Endometrial microvascular endothelial cells (primary cell): ENCODE data around the gene GDF9. TPM values are rescaled to one million over a fixed set of nuclear protein-coding genes. Genes with fewer than 3 reads are reported as not detected.

Source experiments
- in situ Hi-C: cut with HindIII; loops from 2 replicates; pipeline ENCODE4 v1.10.0; 2017; ENCODE audit warnings: low sequenced_read_pairs, low pct_unique_long_range_greater_than_20kb; ENCODE audit errors: inconsistent ontology term
- total RNA-seq: library from RNA; depleted of rRNA; stranded (reverse); fragments of >200 nt; gene quantifications from one replicate; pipeline ENCODE4 v1.2.3, GENCODE V29; 2015; ENCODE audit errors: inconsistent ontology term

GDF9 gene
- total RNA-seq, 1 donor from 2014 or later: 1.3 TPM

DNA sequence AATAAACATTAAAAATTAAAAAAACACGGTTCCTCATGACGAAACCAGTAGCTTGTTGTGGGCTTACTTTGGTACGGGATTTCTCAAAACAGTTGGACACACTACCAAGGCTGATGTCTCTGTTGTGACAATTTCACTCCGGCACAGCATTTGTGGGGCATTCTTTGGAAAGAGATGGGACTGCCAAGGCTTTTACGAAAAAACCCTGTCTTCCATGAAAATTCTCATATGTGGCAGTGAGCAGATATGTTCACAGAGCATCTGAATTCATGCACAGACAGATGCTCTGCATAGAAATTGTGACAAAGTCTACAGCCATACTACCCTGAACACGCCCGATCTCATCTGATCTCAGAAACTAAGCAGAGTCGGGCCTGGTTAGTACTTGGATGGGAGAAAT lies 18.0 kb downstream of the GDF9 start:
- in situ Hi-C loops: no loop called here

DNA sequence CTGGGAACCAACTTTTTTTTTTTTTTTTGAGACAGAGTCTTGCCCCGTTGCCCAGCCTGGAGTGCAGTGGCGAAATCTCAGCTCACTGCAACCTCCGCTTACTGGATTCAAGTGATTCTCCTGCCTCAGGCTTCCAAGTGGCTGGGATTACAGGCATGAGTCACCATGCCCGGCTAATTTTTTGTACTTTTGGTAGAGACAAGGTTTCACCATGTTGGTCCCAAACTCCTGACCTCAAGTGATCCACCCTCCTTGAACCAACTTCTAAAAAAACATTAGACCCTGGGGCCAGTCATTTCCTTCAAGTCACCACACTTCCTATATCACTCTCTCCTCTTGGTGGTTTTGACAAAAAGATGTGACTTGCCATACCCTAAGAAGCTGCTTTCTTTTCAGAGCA lies 25.0 kb downstream of the GDF9 start:
- in situ Hi-C loops: no loop called here

DNA sequence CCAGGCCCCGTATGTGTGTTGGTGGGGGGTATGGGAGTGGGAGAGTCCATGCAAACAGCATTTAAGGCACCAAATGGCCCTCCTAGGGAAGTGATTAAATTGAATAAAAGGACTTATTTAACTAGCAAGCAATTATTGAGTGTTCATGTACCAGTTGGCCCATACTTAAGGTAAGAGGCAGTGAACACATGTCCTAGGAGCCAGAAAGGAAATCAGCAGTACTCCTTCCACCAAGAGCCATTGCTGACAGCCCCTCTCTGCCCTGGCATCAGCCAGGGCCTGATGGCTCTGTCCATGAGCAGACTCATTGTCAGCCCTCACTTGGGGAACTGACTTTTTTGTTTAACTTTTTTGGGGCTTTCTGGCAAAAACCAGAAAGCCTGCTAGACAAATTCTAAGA lies 25.4 kb downstream of the GDF9 start:
- in situ Hi-C loops: no loop called here

DNA sequence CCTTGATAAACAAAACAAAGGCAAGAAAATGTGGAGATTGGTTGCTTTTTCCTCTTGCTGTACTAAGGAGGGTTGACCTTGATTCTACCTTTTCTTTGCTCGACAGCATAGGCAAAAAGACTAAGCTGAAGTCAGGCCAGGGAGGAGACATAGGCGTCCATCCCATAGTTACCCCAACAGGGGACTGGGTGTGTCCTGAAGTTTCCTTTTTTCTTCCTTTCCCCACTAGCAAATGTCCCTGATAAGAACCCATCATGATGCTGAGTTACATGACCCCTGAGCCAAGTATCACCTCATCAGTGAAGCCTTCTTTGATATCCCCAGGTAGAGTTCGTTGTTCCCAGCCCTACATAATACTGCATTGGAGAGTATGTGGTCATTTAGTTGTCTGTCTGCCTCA lies 26.0 kb downstream of the GDF9 start:
- in situ Hi-C loops: no loop called here

DNA sequence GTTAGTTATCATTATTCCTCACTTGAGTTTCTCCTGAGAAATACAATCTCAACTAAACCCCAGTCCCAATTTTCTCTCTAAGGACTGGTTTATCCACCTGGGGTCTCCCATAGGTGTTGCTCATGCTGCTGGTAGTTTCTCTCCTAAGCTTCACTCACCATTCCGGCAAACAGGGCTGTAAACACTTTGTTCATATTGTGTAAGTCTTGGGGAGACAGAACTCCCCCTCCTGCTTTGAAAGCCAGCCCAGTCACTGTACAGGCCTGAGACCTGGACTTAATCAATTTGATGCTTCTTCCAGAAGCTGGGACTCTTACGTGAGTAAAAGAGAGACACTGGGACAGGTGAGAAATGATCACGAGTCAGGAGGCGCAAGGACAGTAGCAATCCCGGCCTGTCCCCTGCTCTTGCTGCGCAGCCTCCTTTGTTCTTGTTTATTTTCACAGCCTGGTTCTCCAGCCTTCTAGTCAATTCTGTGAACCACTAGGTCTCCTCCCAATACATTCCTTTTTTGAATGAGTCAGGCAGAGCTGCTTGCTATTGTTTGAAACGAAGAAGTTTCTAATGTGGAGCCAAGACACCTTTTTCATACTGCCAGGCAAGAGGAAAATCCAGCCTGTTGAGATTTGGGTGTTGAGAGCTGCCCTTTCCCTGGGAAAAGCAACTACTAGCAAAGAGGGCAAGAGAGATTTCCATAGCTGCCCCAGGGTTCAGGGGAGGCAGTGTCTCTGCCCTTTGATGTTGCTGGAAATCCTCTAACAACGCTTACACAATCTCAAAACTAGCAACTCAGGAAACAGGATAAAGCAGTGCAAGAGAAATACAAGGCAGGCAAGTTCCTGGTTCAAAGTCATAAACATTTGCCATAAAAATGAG lies 26.6 kb downstream of the GDF9 start:
- in situ Hi-C loops: no loop called here

DNA sequence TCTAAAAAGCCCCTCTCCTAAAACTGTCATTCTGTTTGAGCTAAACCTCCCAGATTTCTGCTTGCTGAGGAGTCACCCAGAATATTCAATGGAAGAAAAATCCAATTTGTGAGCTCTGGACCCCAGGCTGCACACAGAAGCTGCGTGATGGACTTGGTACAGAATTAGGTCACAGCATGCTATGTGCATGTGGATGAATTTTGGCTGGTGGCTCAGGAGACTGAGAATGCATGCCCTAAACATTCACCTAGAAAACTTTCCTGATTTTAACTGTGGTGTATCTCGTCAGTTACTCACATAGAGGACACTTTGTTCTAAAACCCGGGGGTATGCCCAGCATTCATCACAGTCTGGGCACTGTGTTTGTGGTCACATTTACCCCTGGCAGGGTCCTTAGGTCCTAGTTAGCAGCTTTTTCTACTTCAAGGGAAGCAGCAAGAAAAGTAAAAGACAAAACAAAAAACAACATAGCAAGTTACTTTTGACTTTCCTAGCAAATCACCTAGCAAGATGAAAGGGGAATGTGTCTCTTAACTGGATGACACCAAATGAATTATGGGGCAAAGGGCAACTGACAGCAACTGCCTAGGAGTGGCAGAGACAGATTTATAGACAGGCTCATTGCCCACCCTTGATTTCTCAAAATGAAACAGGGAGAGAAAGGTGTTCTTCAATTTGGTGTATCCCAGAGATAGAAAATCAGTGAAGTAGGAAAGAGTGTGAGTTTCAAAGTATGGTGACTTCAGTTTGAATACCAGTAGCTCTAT lies 27.6 kb downstream of the GDF9 start:
- in situ Hi-C loops: no loop called here

DNA sequence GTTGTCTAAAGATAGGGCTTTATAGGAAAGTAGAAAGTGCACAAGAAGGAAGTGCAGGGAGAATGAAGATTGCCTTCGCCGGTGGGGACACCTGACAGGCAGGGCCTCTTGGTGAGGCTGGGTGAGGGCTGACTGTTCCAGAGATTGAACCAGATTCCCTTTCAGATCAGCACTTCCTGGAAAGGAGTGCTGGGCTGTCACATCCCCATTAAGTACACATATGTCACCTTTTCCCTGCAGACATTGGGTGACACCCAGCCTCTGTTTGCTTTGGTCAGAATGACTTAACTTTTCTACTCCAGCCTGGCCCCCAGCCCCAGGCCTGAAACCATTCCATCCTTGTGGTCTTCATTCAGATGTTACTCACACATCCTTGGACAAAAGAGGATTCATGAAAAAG lies 28.4 kb downstream of the GDF9 start:
- in situ Hi-C loops: no loop called here

DNA sequence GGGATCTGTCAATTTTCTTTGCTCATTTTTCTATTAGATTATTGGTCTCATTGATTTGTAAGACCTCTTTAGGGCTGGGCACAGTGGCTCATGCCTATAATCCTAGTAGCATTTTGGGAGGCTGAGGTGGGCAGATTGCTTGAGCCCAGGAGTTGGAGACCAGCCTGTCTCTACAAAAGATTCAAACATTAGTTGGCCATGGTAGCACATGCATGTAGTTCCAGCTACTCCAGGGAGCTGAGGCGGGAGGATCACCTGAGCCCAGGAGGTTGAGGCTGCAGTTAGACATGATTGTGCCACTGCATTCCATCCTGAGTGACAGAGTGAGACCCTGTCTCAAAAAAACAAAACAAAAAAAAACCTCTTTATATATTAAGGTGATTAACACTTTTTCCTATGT lies 29.4 kb downstream of the GDF9 start:
- in situ Hi-C loops: no loop called here

DNA sequence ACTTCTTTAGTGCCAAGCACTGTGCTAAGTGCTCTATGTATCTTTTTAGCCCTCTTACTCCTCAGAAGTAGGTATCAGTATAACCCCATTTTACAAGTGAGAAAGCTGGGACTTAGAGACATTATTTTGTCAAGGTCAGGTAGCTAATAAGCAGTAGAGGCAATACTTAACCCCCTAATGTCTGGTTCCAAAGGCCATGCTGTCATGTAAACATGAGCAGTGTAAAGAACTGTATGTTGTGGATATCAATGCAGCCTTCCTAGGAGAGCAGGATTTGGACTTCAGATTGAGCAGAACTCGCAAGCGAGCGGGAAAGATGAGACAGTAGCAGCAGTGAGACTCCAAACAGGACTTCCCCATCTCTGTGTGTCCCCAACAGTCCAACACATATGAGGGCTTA lies 32.2 kb downstream of the GDF9 start:
- in situ Hi-C loops: no loop called here

DNA sequence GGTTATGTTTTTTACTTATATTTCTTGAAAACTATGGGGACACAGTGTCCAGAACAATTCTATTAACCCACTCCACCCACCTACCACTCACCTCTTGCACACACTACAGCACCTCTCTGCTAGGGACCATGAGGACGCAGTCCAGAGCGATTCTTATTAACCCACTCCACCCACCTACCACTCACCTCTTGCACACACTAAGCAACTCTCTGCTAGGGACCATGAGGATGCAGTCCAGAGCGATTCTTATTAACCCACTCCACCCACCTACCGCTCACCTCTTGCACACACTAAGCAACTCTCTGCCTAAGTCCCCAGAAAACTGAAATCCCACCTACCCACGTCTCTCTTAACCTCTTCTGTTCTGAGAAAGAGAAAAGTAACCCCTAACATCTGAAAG lies 33.7 kb downstream of the GDF9 start:
- in situ Hi-C loops: no loop called here

DNA sequence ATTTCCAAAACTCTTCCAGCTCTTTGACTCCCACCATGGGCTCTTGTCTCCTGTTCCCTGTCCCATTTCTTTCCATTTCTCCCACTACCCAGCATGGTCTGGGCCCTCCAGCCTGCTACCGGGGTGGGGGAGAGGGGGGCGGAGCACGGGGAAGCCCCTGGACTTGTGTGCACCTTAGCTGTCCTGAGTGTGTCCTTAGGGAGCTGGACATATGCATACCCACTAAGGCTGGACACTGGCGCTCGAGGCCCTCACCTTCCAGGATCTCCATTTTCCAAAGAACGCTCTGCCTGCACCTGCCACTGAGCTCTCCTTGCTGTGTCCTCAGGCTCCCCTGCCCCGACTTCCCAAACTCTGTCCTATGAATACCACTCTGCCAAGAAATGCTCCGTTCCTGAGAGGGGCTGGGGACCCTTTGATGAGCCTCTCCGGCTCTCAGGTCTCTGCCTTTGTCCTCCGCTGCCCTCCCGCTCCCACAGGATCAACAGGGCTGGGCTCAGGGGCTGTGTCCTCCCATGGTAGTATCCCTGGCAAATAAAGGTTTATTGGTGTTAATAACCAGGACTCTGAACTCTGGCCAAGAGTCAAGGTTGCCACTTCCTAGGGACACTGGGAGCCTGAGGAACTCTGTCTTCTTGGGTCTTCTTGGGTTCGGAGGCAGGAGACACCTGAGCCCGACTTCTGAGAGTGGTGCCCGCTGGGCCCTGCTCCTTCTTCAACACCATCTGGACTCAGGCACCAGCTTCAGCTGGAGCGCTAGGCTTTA lies 35.0 kb downstream of the GDF9 start:
- in situ Hi-C loops: no loop called here

DNA sequence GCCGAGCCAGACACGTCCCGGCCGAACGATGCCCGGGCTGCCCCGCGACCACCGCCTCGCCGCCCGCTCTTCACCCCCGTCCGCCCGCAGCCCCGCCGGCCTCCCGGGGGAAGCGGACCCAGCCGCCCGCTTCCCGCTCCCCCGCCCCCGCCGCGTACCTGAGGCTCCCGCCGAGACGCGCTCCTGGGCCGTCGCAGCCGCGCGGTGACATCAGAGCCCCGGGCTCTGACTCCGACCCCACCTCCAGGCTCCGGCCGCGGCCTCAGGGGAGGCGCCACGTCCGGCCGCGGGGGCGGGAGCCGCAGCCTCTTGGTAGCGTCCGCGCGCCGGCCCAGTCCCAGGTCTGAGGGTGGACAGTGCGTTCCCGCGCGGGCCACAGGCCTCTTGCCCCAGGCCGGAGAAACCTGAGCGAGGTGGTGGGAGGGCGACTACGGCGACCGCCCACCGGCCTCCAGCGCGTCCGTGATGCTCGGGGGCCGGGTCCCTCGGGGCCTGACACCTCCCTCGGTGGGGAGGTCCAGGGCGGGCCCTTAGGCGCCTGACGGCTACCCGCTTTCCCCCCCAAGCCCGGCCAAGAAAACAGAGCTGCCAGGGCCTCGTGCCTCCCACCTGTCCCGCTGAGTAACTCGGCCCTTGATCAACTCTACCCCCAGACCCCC lies 35.7 kb downstream of the GDF9 start, which contains the start of gene SHROOM1:
SHROOM1 (minus strand) TSS at position 212 of the 659 bp plus-strand sequence. CDS start 4,507 bp downstream, outside the sequence.
- in situ Hi-C loops: no loop called here

DNA sequence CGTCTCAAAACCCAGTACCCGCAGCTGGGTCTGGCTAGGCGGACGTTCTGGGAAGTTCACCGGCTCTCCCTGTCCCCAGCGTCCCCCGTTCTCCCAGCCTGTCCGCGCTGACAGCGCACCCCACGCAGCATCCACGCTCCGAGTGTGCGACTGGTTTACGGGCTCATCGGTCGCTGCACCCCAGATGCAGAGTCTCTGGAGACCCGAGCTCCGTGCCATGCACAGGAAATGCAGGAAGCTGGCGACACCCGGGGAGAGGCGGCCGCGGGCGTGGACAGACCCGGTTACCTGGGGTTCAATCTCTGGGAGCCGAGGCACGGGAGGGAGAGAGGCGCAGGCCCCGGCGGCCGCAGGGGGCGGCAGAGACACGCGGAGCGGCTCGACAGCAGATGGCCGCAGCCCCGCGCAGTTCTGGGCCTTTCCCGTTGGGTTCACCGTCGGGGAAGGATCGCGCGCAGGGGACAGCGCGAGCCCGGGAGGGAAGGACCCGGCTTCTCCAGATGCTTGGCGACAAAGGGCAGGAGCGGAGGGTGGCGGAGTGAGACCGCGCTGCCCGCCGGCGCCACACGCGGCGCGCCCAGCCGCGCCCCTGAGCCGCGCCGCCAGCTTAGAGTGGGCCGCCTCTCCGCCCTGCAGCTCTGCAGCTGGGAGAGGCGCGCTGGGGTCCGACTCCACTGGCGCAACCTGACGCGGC lies 36.4 kb downstream of the GDF9 start:
- in situ Hi-C loops: no loop called here

DNA sequence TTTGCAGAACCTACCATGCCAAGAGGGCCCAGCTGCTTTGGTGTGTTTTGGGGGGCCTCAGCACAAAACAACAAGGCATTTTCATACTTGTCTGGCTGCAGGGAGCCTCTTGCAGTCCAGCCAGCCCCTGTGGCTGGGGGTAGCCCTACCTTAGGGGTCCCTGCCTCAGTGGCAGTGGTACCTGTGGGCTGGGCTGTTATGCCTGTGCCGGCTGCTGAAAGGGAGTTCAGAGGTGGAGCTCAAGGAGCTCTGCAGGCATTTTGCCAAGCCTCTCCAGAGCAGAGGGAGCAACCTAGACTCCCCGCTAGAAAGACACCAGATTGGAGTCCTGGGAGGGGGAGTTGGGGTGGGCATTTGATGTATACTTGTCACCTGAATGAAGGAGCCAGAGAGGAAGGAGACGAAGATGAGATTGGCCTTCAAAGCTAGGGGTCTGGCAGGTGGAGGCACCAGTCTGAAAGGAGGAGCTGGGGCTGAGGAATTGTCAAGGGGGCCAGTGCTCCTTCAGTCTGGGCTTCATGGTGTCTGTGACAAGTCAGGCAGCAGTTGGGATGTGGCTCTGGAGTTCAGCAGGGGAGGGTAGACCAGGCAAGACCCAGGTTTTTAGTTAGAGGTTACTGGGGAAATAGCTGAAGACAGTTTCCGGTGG lies 37.3 kb downstream of the GDF9 start:
- in situ Hi-C loops: no loop called here

DNA sequence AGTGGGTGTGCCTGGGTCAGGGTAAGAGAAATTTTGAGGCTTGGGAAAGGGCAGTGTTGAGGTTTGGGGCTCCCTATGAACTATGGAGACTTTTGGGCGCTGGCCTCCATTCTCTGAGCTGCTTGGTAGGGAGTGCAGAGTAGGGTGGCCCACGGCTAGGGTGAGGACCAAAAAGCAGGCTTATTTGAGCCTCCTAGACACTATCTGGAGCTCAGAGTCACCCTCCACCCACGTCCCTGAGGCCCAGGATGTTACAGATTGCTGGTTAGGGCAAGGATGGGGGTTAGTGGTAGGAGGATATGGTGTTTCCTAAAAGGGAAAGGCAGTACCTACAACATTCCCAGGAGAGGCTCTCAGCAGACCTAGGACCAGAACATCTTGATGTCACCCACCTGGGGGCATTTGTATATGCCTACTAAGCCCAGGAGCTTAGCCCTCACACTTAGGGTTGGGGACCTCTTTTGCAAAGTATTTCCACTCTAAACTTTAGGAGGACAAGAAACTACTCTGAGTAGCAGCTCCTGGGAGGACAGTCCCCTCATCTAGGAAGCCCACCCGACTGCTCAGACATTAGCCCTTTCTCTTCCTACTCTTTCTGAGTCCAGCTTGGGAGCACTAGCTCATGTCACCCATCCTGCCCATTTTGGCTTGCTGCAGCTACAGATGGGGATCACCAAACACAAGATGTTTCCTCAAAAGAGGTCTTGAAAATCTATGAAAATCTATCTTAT lies 38.2 kb downstream of the GDF9 start:
- in situ Hi-C loops: no loop called here

DNA sequence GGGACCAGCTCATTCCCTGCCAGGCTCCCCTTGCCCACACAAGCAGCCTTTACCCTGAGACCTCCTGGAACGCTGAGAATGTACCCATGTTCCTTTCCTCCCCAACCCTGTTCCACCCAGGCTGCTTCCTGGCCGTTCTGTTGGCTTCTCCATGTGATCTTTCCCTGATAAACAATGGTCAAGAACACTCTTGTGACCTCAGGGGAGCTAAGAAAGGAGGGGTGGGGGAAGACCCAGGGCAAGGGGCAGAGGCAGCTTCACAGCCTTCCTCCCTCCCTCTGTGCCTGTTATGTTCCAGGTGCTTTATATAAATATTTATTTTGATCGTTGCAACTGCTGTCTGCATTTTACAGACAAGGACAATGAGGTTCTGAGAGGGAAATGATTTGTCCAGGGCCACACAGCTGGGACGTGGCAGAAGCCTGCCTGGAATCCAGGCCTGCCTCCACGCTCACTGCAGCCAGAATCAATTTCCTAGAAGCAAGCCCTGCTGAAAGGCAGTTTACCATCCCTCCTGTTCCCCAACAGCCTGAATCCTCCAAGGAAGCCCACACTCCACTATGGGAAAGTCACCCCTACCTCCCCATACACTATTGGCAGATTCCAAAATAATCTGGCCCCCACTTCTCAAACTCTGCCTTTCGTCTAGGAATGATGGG lies 39.7 kb downstream of the GDF9 start:
- in situ Hi-C loops: no loop called here

DNA sequence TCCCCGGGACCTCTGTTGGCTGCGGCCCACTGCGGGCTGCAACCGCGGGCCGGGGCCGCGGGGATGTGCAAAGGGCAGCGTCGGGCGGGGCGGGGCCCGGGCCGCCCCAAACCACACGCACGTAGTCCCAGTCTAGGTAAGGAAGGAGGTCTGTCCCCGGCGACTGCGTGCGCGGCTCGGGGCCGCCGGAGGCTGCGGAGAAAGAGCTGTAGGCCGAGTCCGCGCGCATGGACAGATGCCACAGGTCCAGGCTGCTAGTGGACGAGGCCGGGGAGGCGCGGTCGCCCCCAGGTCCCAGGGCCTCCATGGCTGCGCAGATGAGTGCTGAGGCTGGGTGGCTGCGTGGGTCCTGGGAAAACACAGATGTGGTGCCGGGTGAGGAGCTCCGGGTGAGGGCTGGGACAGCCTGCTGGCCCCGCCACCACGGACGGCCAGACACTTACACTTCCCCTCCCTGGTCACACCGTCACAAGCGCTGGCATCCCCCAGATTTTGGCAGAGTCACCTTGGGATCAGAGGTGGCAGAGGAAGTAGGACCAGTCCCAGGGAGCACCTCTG lies 40.4 kb downstream of the GDF9 start:
- in situ Hi-C loops: no loop called here
